Left lung (tissue), 10 donors: ENCODE measurements around the gene RRBP1. TPM values are rescaled to one million over a fixed set of nuclear protein-coding genes. Genes with fewer than 3 reads are reported as not detected.

ENCODE experiments used
- ATAC-seq: fragments of 200-7000 bp; cut with Tn5 transposase; one replicate; pipeline ENCODE4 v1.9.1; 2020; ENCODE audit warnings: moderate library complexity
- DNase-seq, 4 donors: peaks; one replicate each; pipeline ENCODE4 v3.0.0-alpha.2; 2013 to 2020
- H3K27ac ChIP-seq, 2 donors: fragments of 200-600 bp; sonication (generic) in 1 of 2; one replicate each; pipeline versions ENCODE4 v1.5.0 to v1.8.0; 2020 to 2021
- H3K27me3 ChIP-seq, 2 donors: fragments of 200-600 bp; sonication (generic) in 1 of 2; one replicate each; pipeline versions ENCODE4 v1.5.0 to v1.8.0; 2020 to 2021
- H3K36me3 ChIP-seq, 2 donors: fragments of 200-600 bp; sonication (generic) in 1 of 2; one replicate each; pipeline versions ENCODE4 v1.5.0 to v1.8.0; 2020 to 2021
- H3K4me1 ChIP-seq, 2 donors: fragments of 200-600 bp; one replicate each; pipeline ENCODE4 v1.8.0; 2021
- H3K4me3 ChIP-seq, 2 donors: fragments of 200-600 bp; sonication (generic) in 1 of 2; one replicate each; pipeline versions ENCODE4 v1.5.0 to v1.8.0; 2020 to 2021; ENCODE audit warnings: mild to moderate bottlenecking in 1 of 2
- H3K9me3 ChIP-seq, 2 donors: fragments of 200-600 bp; sonication (generic) in 1 of 2; one replicate each; pipeline versions ENCODE4 v1.5.0 to v1.8.0; 2020 to 2021
- intact Hi-C, 2 donors: fragments of 100-400 bp; cut with DNase I; formaldehyde crosslinking; loops; one replicate each; pipeline versions ENCODE4 v1.11.2 to v1.14.2; 2022
- polyA plus RNA-seq, 6 donors: library from polyadenylated mRNA; unstranded; fragments of 120-200 nt; gene quantifications; one replicate each; pipeline ENCODE4 v1.2.1, GENCODE V29; 2013; ENCODE audit not compliant: insufficient read length in 6 of 6
- total RNA-seq, 2 donors: library from RNA; stranded (reverse); fragmentation: NEBNext Ultra II Directional; extraction: Animal tissue kit (Norgen Biotek cat#: 25700); gene quantifications; one replicate each; pipeline ENCODE4 v1.2.1, GENCODE V29; 2021
- TF ChIP-seq, protein P1 (sequence below), 2 donors: fragments of 200-600 bp; sonication (generic) in 1 of 2; IDR thresholded peaks; one replicate each; pipeline versions ENCODE4 v1.5.0 to v1.8.0; 2021; ENCODE audit warnings: antibody characterized with exemption in 2 of 2
- donor health status: DM: no; HTN: yes; CAD: no.
- donor health status: DM: no; HTN: no; CAD: no.

Gene RRBP1
- total and polyA plus RNA-seq, 8 donors = 110 to 263 (median 131) TPM

DNA sequence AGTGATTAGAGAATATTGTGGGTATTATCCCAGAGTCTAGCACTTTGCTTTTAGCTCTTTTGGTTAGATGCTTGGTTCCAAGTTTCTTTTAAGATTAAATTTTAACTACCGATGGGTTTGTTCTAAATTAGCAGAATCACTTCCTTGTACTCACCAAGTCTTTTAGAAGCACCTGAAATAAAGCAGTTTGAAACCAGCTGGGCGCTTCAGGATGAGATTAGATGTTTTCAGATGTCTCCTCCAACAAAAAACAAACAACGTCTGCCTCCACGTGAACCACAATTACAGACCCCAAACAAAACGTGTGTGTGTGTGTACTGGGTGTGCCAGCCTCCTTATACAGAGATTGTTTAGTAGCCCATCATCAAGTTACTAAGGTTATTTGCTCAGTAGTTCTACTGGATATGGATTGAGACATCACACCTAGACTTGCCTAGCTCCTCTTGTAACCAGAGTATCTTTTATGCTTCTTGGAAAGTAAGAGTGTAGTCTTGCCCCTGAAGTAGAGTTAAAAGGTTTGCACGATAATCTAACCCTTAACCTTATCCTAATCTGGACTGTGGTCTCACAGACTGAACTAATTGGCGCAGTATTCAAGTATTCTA lies 109.9 kb downstream of the RRBP1 start:
- intact Hi-C loops = no loop called here
- no peaks in the 10 kb centered on the region for H3K36me3 ChIP-seq
- peaks cover 20 to 62% of the 10 kb centered on the region in 2 donors for H3K4me1 ChIP-seq
- TF ChIP-seq, protein P1, sequence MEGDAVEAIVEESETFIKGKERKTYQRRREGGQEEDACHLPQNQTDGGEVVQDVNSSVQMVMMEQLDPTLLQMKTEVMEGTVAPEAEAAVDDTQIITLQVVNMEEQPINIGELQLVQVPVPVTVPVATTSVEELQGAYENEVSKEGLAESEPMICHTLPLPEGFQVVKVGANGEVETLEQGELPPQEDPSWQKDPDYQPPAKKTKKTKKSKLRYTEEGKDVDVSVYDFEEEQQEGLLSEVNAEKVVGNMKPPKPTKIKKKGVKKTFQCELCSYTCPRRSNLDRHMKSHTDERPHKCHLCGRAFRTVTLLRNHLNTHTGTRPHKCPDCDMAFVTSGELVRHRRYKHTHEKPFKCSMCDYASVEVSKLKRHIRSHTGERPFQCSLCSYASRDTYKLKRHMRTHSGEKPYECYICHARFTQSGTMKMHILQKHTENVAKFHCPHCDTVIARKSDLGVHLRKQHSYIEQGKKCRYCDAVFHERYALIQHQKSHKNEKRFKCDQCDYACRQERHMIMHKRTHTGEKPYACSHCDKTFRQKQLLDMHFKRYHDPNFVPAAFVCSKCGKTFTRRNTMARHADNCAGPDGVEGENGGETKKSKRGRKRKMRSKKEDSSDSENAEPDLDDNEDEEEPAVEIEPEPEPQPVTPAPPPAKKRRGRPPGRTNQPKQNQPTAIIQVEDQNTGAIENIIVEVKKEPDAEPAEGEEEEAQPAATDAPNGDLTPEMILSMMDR (IDR thresholded peaks at IDR 0.05) = no peak
- H3K27ac ChIP-seq = peak overlapping the region; percentile 23 to 99
- H3K9me3 ChIP-seq = no peaks in the 10 kb centered on the region
- DNase-seq = no peak
- H3K4me3 ChIP-seq = peak overlapping the region; percentile 79 to 88
- no peak for ATAC-seq
- H3K27me3 ChIP-seq = peaks cover 0 to 9% of the 10 kb centered on the region in 2 donors

DNA sequence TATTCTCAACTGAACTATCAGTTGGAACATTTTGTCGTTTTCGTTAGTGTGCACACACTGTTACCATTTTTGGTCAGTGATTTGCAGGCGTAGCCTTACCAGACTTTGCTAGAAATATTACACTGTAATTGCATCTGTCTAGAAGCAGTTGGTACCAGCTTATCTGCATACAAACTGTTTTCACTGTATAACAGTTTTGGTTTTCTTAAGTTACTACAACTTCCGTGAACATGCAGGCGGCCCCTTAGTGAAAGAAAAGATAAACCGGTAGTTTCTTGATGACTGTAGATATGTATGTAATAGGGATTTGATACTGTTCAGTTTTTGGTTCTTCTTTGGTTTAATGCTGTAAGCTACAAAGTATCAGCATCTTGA lies 110.9 kb downstream of the RRBP1 start:
- TF ChIP-seq, protein P1 (IDR thresholded peaks at IDR 0.05) = no peak
- DNase-seq (no peak), ATAC-seq (no peak)
- intact Hi-C loops = no loop called here
- Histone ChIP-seq H3K4me3 (peak overlapping the region; percentile 79 to 88), H3K36me3 (no peaks in the 10 kb centered on the region), H3K9me3 (no peaks in the 10 kb centered on the region), H3K27me3 (peaks cover 0 to 9% of the 10 kb centered on the region in 2 donors), H3K4me1 (peaks cover 20 to 56% of the 10 kb centered on the region in 2 donors), H3K27ac (peak overlapping the region; percentile 92 to 99)

DNA sequence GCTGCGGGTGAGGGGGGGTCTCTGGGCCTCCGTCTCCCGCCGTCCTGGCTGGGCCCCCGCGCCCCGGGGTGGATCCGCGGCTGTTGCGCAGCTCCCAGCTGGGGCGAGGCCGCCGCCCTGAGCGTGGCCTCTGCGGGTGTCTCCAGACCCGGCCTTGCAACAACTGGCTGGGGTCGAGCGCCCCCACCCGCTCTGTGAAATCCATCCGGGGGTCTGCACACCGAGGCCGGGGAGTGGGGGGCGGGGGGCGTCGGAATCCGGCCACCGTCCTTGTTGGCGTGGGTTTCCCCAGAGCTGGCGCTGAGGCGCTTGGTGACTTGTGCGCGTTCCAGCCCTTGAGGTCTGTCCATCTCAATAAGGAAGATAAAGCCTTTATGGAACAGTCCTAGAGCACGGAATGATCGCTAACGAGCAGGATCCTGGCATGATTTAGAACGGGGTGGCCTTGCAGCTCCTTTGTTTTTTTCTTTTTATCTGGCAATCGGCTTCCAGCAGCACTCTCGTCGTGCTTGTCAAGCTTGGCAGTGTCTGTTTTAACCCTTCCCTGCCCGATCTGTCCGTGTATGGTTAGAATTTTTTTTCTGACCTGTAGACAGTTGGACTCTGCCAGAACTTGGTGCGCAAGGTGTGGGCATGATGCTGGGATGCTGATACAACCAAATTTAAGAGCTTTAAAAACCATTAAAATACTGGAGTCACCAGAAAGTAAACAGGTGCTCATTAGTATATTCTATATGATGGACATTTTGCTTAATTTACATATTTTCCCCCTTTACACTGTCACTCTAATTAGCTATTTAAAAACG lies 111.5 kb downstream of the RRBP1 start:
- Histone ChIP-seq H3K4me3 (peak overlapping the region; percentile 79 to 88), H3K36me3 (no peaks in the 10 kb centered on the region), H3K27me3 (peaks cover 0 to 9% of the 10 kb centered on the region in 2 donors), H3K4me1 (peaks cover 20 to 50% of the 10 kb centered on the region in 2 donors), H3K9me3 (no peaks in the 10 kb centered on the region), H3K27ac (peak overlapping the region; percentile 92 to 99)
- ATAC-seq = peak; percentile 35
- TF ChIP-seq, protein P1 (IDR thresholded peaks at IDR 0.05) = no peak
- intact Hi-C loops = no loop called here
- peak in 3 of 4 donors; percentile 55 to 63 (median 61) for DNase-seq

DNA sequence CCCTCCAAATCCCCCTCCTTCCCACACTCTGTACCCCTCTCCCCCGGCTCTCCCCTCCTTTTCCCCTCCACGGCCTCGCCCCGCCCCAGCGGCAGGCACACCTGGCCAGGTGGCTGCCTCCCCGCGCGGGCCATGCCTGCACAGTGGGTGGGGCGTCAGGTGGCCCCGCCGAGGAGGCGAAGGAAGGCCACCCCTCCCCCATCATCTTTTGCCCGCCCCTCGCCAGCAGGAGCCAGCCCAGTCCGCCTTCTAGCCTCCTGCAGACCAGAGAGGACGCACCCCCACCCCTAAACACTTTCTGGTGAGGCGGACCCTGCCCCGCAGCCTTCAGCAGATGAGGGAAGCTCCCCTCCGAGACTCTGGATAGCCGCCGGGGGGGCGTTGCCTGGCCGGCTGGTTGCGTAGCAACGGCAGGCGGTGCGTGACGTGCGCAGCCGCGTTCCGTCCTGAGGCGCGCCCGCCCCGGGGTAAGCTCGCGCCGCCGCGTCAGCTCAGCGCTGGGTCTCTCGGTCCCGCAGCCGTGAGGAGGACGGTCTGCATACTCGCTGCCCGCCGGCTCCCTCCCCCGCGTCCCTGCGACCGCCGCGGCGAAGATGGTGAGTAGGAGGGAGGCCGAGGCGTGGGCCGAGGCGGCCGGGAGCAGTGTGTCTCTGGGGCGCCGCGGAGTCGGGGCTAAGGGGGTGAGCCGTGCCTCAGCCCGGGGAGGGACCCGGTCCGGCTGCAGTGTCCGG lies 112.3 kb downstream of the RRBP1 start, which contains the start of gene DSTN:
TSS of gene DSTN (plus strand) at position 460 of the 731 bp plus-strand sequence. CDS start at position 594, 134 bp downstream.
- Histone ChIP-seq H3K27me3 (peaks cover 0 to 9% of the 10 kb centered on the region in 2 donors), H3K4me1 (peaks cover 20 to 45% of the 10 kb centered on the region in 2 donors), H3K9me3 (no peaks in the 10 kb centered on the region), H3K36me3 (no peaks in the 10 kb centered on the region), H3K4me3 (peak within 1 kb of the TSS; percentile 79 to 88), H3K27ac (peak within 1 kb of the TSS; percentile 92 to 99)
- DNase-seq (peak; percentile 92 to 98 (median 96)), ATAC-seq (peak; percentile 84)
- TF ChIP-seq, protein P1 (IDR thresholded peaks at IDR 0.05) = no peak
- intact Hi-C loops = no loop called here
